HepG2 (cell line): ENCODE results near the gene XPO5. TPM values are rescaled to one million over a fixed set of nuclear protein-coding genes. Genes with fewer than 3 reads are reported as not detected.

Experiments used
- ARNT ChIP-seq: fragments of 450-650 bp; IDR thresholded peaks from 2 replicates; pipeline ENCODE4 v1.6.1; 2017
- CHD2 ChIP-seq: IDR thresholded peaks from 2 replicates; pipeline ENCODE4 v1.6.1; 2011; ENCODE audit warnings: low read depth, low read length, improper control_type of control experiment
- CHD4 ChIP-seq: fragments of 200-600 bp; sonication (generic); IDR thresholded peaks from 2 replicates; pipeline ENCODE4 v1.7.0; 2017; ENCODE audit warnings: mild to moderate bottlenecking, low read length, borderline replicate concordance
- CREB1 ChIP-seq, 2 experiments: fragments of 450-650 bp in 1 of 2; IDR thresholded peaks; 2 replicates each; pipeline ENCODE4 v1.6.1; 2016 to 2017; ENCODE audit warnings: control low read depth in 1 of 2, mild to moderate bottlenecking in 1 of 2, missing compliant biosample characterization in 1 of 2, missing genetic modification characterization in 1 of 2
- HDAC6 ChIP-seq: fragments of 200-600 bp; sonication (generic); IDR thresholded peaks from 2 replicates; pipeline ENCODE4 v1.7.0; 2017; ENCODE audit warnings: mild to moderate bottlenecking, antibody characterized with exemption, low read length, low read depth
- PAF1 ChIP-seq: IDR thresholded peaks from 2 replicates; pipeline ENCODE4 v1.6.1; 2016; ENCODE audit warnings: missing genetic modification reagents, missing compliant biosample characterization
- PCBP2 ChIP-seq: fragments of 200-400 bp; formaldehyde crosslinking; optimal IDR thresholded peaks from 2 replicates; pipeline ENCODE3; 2018; ENCODE audit warnings: low read length, low read depth; ENCODE audit not compliant: poor library complexity, severe bottlenecking
- POLR2G ChIP-seq: fragments of 200-400 bp; formaldehyde crosslinking; IDR thresholded peaks from 2 replicates; pipeline ENCODE4 v1.6.1; 2018; ENCODE audit warnings: mild to moderate bottlenecking, low read depth, low read length, moderate library complexity
- PRMT3 ChIP-seq: sonication (generic); formaldehyde crosslinking; IDR thresholded peaks from 2 replicates; pipeline ENCODE4 v1.8.1; 2022; ENCODE audit warnings: low read depth, mild to moderate bottlenecking, moderate library complexity, missing genetic modification reagents, borderline replicate concordance
- SKI ChIP-seq: fragments of 450-650 bp; IDR thresholded peaks from one replicate; pipeline ENCODE4 v1.6.1; 2018; ENCODE audit warnings: mild to moderate bottlenecking; ENCODE audit not compliant: partially characterized antibody
- STAG1 ChIP-seq: sonication (generic); formaldehyde crosslinking; IDR thresholded peaks from 2 replicates; pipeline ENCODE4 v1.4.0; 2020; ENCODE audit warnings: missing genetic modification reagents
- ZNF253 ChIP-seq: sonication (generic); formaldehyde crosslinking; IDR thresholded peaks from 2 replicates; pipeline ENCODE4 v1.8.0; 2022; ENCODE audit warnings: mild to moderate bottlenecking, missing genetic modification reagents, borderline replicate concordance
- ZNF747 ChIP-seq: sonication (generic); formaldehyde crosslinking; IDR thresholded peaks from 2 replicates; pipeline ENCODE4 v1.8.1; 2023; ENCODE audit warnings: missing genetic modification reagents, mild to moderate bottlenecking, borderline replicate concordance
- polyA plus RNA-seq, 8 experiments: library from polyadenylated mRNA; depleted of rRNA in 3 of 8; stranded (reverse) in 7 of 8; unstranded in 1 of 8; fragments of >200 nt; fragmentation: Illumina TruSeq in 4 of 8; extraction: Trizol in 4 of 8; gene quantifications; 2 replicates each; pipeline versions ENCODE4 v1.2.1 to v1.2.3, GENCODE V29; 2011 to 2016; ENCODE audit warnings: low read depth in 4 of 8, missing spikeins in 1 of 8, mixed read lengths in 1 of 8; ENCODE audit not compliant: insufficient read depth in 1 of 8
- total RNA-seq, 5 experiments: library from RNA; depleted of rRNA; stranded (reverse); fragments of >200 nt; fragmentation: Illumina TruSeq; extraction: Trizol; gene quantifications; 2 replicates each; pipeline ENCODE4 v1.2.3, GENCODE V29; 2016; ENCODE audit warnings: low read depth in 1 of 5
- TF ChIP-seq, protein P1 (sequence below): sonication (generic); formaldehyde crosslinking; IDR thresholded peaks from 2 replicates; pipeline ENCODE4 v1.8.0; 2023; ENCODE audit warnings: mild to moderate bottlenecking, missing genetic modification reagents
- TF ChIP-seq, protein P2 (sequence below): sonication (generic); formaldehyde crosslinking; IDR thresholded peaks from 2 replicates; pipeline ENCODE4 v1.4.0; 2020; ENCODE audit warnings: missing genetic modification reagents, borderline replicate concordance
- TF ChIP-seq, protein P3 (sequence below): sonication (generic); formaldehyde crosslinking; IDR thresholded peaks from 2 replicates; pipeline ENCODE4 v1.4.0; 2020; ENCODE audit warnings: mild to moderate bottlenecking, missing genetic modification reagents, borderline replicate concordance
- TF ChIP-seq, protein P4 (sequence below): IDR thresholded peaks from 2 replicates; pipeline ENCODE4 v1.6.1; 2016; ENCODE audit warnings: mild to moderate bottlenecking
- TF ChIP-seq, protein P5 (sequence below), 2 experiments: fragments of 450-650 bp in 1 of 2; sonication (generic) in 1 of 2; formaldehyde crosslinking; IDR thresholded peaks; 2 replicates each; pipeline versions ENCODE4 v1.5.0 to v1.8.0; 2020 to 2022; ENCODE audit warnings: mild to moderate bottlenecking in 1 of 2, missing genetic modification reagents in 1 of 2
- TF ChIP-seq, protein P6 (sequence below): sonication (generic); formaldehyde crosslinking; IDR thresholded peaks from 2 replicates; pipeline ENCODE4 v1.4.0; 2020; ENCODE audit warnings: missing genetic modification reagents, borderline replicate concordance

The XPO5 gene
- total and polyA plus RNA-seq, 2 of the 13 experiments (the other 11 are each of a cell fraction or from before 2014, with no cell fraction given): 52.2 to 68.0 TPM

DNA sequence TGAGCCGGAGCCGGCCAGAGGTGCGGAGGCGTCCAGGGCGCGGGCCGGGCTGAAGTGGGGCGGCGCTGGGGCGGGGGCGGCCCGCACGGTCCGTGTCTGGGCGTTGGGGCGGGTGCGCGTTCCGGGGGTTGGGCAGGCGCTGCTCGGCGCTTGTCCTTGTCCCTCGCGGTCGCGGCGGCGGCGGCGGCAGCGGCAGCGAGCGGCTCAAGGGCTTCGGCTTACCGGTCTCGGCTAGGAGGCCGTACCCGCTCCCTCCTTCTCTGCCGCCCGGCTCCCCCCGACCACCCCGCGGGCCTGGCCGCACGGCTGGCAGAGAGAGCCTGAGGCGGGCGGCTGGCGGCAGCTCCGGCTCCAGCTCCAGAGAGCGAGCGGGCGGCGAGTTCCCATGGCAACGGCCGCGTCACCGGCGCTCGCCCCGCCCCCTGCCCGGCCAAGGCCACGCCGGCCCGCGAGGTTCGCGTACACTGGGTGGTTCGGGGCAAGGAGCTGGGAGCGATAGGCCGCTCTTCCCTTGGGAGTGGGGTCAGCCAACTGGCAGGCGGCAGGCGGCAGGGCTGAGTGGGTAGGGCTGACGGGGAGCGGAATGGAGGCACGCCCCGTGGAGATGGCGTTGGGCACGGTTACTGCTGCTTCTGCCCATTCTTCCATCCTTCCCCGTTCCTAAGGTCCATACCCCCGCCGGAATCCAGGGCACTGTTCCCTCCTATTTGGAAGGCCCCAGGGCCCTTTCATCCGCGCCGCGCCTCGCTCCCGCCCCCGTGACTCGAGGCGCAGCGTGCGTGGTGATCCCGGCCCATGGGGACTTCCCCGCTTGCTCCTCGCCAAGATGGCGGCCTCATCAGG is 65.6 kb downstream of the XPO5 start, which contains the start of gene LRRC73 (continued):
- no peak for TF ChIP-seq CHD4
- TF ChIP-seq ZNF253 (CRISPR knock-in tag): no peak
- TF ChIP-seq, protein P1, sequence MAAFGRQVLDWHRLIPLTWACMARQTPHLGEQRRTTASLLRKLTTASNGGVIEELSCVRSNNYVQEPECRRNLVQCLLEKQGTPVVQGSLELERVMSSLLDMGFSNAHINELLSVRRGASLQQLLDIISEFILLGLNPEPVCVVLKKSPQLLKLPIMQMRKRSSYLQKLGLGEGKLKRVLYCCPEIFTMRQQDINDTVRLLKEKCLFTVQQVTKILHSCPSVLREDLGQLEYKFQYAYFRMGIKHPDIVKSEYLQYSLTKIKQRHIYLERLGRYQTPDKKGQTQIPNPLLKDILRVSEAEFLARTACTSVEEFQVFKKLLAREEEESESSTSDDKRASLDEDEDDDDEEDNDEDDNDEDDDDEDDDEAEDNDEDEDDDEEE (CRISPR knock-in tag): no peak; the same call in 1 of the 2 replicates
- peak; percentile 76; the same call in 1 of the 2 replicates for TF ChIP-seq CREB1 (IDR thresholded peaks at IDR 0.05)
- TF ChIP-seq CREB1 (CRISPR knock-in tag; IDR thresholded peaks at IDR 0.05): no peak
- TF ChIP-seq, protein P2, sequence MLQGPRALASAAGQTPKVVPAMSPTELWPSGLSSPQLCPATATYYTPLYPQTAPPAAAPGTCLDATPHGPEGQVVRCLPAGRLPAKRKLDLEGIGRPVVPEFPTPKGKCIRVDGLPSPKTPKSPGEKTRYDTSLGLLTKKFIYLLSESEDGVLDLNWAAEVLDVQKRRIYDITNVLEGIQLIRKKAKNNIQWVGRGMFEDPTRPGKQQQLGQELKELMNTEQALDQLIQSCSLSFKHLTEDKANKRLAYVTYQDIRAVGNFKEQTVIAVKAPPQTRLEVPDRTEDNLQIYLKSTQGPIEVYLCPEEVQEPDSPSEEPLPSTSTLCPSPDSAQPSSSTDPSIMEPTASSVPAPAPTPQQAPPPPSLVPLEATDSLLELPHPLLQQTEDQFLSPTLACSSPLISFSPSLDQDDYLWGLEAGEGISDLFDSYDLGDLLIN: no peak
- no peak; the same call in 1 of the 2 replicates for TF ChIP-seq ZNF747 (CRISPR knock-in tag)
- TF ChIP-seq, protein P3, sequence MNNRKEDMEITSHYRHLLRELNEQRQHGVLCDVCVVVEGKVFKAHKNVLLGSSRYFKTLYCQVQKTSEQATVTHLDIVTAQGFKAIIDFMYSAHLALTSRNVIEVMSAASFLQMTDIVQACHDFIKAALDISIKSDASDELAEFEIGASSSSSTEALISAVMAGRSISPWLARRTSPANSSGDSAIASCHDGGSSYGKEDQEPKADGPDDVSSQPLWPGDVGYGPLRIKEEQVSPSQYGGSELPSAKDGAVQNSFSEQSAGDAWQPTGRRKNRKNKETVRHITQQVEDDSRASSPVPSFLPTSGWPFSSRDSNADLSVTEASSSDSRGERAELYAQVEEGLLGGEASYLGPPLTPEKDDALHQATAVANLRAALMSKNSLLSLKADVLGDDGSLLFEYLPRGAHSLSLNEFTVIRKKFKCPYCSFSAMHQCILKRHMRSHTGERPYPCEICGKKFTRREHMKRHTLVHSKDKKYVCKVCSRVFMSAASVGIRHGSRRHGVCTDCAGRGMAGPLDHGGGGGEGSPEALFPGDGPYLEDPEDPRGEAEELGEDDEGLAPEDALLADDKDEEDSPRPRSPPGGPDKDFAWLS: 0 out of 2 replicates have a peak, but pooled peaks have one; percentile 58
- TF ChIP-seq, protein P4, sequence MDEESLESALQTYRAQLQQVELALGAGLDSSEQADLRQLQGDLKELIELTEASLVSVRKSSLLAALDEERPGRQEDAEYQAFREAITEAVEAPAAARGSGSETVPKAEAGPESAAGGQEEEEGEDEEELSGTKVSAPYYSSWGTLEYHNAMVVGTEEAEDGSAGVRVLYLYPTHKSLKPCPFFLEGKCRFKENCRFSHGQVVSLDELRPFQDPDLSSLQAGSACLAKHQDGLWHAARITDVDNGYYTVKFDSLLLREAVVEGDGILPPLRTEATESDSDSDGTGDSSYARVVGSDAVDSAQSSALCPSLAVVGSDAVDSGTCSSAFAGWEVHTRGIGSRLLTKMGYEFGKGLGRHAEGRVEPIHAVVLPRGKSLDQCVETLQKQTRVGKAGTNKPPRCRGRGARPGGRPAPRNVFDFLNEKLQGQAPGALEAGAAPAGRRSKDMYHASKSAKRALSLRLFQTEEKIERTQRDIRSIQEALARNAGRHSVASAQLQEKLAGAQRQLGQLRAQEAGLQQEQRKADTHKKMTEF: peak; percentile 45; the same call in 1 of the 2 replicates
- TF ChIP-seq, protein P5, sequence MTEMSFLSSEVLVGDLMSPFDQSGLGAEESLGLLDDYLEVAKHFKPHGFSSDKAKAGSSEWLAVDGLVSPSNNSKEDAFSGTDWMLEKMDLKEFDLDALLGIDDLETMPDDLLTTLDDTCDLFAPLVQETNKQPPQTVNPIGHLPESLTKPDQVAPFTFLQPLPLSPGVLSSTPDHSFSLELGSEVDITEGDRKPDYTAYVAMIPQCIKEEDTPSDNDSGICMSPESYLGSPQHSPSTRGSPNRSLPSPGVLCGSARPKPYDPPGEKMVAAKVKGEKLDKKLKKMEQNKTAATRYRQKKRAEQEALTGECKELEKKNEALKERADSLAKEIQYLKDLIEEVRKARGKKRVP (CRISPR knock-in tag; IDR thresholded peaks at IDR 0.05): no peak
- TF ChIP-seq PCBP2: no peak
- no peak for TF ChIP-seq PAF1
- no peak; the same call in 1 of the 2 replicates for TF ChIP-seq STAG1 (CRISPR knock-in tag)
- TF ChIP-seq POLR2G: peak; percentile 77
- no peak for TF ChIP-seq HDAC6
- TF ChIP-seq ARNT: no peak
- no peak for TF ChIP-seq PRMT3 (CRISPR knock-in tag)
- peak; percentile 40; the same call in 1 of the 2 replicates for TF ChIP-seq CHD2
- peak; percentile 54 for TF ChIP-seq SKI
- TF ChIP-seq, protein P6, sequence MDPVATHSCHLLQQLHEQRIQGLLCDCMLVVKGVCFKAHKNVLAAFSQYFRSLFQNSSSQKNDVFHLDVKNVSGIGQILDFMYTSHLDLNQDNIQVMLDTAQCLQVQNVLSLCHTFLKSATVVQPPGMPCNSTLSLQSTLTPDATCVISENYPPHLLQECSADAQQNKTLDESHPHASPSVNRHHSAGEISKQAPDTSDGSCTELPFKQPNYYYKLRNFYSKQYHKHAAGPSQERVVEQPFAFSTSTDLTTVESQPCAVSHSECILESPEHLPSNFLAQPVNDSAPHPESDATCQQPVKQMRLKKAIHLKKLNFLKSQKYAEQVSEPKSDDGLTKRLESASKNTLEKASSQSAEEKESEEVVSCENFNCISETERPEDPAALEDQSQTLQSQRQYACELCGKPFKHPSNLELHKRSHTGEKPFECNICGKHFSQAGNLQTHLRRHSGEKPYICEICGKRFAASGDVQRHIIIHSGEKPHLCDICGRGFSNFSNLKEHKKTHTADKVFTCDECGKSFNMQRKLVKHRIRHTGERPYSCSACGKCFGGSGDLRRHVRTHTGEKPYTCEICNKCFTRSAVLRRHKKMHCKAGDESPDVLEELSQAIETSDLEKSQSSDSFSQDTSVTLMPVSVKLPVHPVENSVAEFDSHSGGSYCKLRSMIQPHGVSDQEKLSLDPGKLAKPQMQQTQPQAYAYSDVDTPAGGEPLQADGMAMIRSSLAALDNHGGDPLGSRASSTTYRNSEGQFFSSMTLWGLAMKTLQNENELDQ (CRISPR knock-in tag): no peak
